Heart left ventricle (tissue), 16 donors: ENCODE measurements around the gene TMEM126B. TPM values are rescaled to one million over a fixed set of nuclear protein-coding genes. Genes with fewer than 3 reads are reported as not detected.

Source experiments
- ATAC-seq, 4 donors: fragments of 200-7000 bp; cut with Tn5 transposase; one replicate each; pipeline ENCODE4 v1.9.1; 2020 to 2022; ENCODE audit warnings: moderate library complexity in 4 of 4, mild to moderate bottlenecking in 3 of 4, moderate number of reproducible peaks in 1 of 4
- DNase-seq, 5 donors: peaks; one replicate each; pipeline ENCODE4 v3.0.0-alpha.2; 2020
- H3K27ac ChIP-seq, 12 donors: fragments of 200-600 bp; sonication (generic) in 4 of 12; one replicate each; pipeline versions ENCODE4 v1.5.0 to v1.8.0; 2016 to 2022; ENCODE audit warnings: mild to moderate bottlenecking in 2 of 12
- H3K27me3 ChIP-seq, 9 donors: fragments of 200-600 bp; sonication (generic) in 2 of 9; one replicate each; pipeline versions ENCODE4 v1.5.1 to v1.8.0; 2016 to 2022; ENCODE audit warnings: mild to moderate bottlenecking in 3 of 9
- H3K36me3 ChIP-seq, 9 donors: fragments of 200-600 bp; sonication (generic) in 2 of 9; one replicate each; pipeline versions ENCODE4 v1.5.0 to v1.8.0; 2018 to 2022; ENCODE audit warnings: mild to moderate bottlenecking in 2 of 9
- H3K4me1 ChIP-seq, 12 donors: fragments of 200-600 bp; sonication (generic) in 4 of 12; one replicate each; pipeline versions ENCODE4 v1.5.0 to v1.8.0; 2016 to 2022; ENCODE audit warnings: mild to moderate bottlenecking in 3 of 12
- H3K4me3 ChIP-seq, 12 donors: fragments of 200-600 bp; sonication (generic) in 4 of 12; one replicate each; pipeline versions ENCODE4 v1.5.0 to v1.8.0; 2017 to 2022; ENCODE audit warnings: mild to moderate bottlenecking in 9 of 12, moderate library complexity in 4 of 12
- H3K9me3 ChIP-seq, 12 donors: fragments of 200-600 bp; sonication (generic) in 4 of 12; one replicate each; pipeline versions ENCODE4 v1.5.0 to v1.8.0; 2016 to 2022; ENCODE audit warnings: mild to moderate bottlenecking in 1 of 12
- POLR2A ChIP-seq, 2 donors: fragments of 450-650 bp; IDR thresholded peaks; one replicate each; pipeline ENCODE4 v1.6.1; 2017; ENCODE audit warnings: antibody characterized with exemption in 2 of 2, mild to moderate bottlenecking in 2 of 2, moderate library complexity in 2 of 2
- WGBS, 4 donors: extraction: QIAGEN DNeasy Blood & Tissue Kit in 2 of 4; methylation state at CpG; one replicate each; pipeline versions ENCODE4 v1.1.5 to v1.1.7; 2013 to 2018; 5-methylcytosine and 5-hydroxymethylcytosine counted together
- intact Hi-C, 10 donors: fragments of 100-400 bp; cut with DNase I; formaldehyde crosslinking; loops; one replicate each; pipeline versions ENCODE4 v1.11.1 to v1.14.2; 2022
- polyA plus RNA-seq, 2 donors: library from polyadenylated mRNA; stranded (reverse); fragments of 200-250 nt; gene quantifications; one replicate each; pipeline ENCODE4 v1.2.3, GENCODE V29; 2013
- total RNA-seq, 9 donors: library from RNA; depleted of rRNA in 2 of 9; stranded (reverse); fragments of >200 nt in 2 of 9; fragmentation: NEBNext Ultra II Directional in 3 of 9; extraction: Animal tissue kit (Norgen Biotek cat#: 25700) in 3 of 9; gene quantifications; one replicate each; pipeline versions ENCODE4 v1.1.0 to v1.2.4, GENCODE V29; 2016 to 2023
- TF ChIP-seq, protein P1 (sequence below), 12 donors: fragments of 200-600 bp; sonication (generic) in 4 of 12; IDR thresholded peaks; one replicate each; pipeline versions ENCODE4 v1.5.0 to v1.8.0; 2018 to 2022; ENCODE audit warnings: antibody characterized with exemption in 12 of 12, mild to moderate bottlenecking in 5 of 12
- donor health status: ischemic (EF 13 %, LVEDD 7.1; RV severe dilation, severe dysfunction).
- donor health status: healthy with polysubstance abuse.
- donor health status: DM: no; HTN: yes; CAD: no.
- donor health status: DM: no; HTN: no; CAD: no.
- donor health status: ischemic (EF 25% LVEDD 6.9; RV normal size, moderate dysfunction).
- donor health status: ischemic (EF 25% LVEDD 5.7; RV mildly dilated, moderate dysfunction).
- donor health status: healthy.
- donor health status: DM: yes; HTN: yes; CAD: no.
- donor health status: ischemic (EF 35%, LVEDD 5.7; RV mildly dilated, moderate dysfunction).
- donor health status: nonischemic (EF 11% LVEDD 7.7; RV severe dilation, severe dysfunction).
- donor health status: DM: yes; HTN: yes; CAD: no.
- donor health status: PGD.
- donor health status: ischemic (EF 29% LVEDD 5.4; RV normal size, mild dysfunction).
- donor health status: nonischemic (EF 23%, LVEDD 6.1; RV moderate dilation, normal function).

Gene TMEM126B
- total and polyA plus RNA-seq, 11 donors: 42.7 to 129 (median 52.4) TPM

DNA sequence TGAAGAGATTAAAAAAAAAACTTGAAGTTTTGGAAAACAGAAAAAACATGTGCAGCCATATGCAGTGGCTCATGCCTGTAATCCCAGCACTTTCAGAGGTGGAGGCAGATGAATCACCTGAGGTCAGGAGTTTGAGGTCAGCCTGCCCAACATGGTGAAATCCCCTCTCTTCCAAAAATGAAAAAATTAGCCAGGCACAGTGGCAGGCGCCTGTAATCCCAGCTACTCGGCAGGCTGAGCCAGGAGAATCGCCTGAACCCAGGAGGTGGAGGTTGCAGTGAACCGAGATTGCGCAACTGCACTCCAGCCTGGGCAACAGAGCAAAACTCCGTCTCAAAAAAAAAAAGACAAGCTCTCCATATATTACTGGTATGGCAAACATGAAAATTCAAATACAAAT lies 8.9 kb upstream of the TMEM126B start:
- Histone ChIP-seq H3K27ac (no peak overlapping the region), H3K9me3 (no peaks in the 10 kb centered on the region), H3K27me3 (no peaks in the 10 kb centered on the region), H3K4me1 (no peaks in the 10 kb centered on the region), H3K4me3 (no peak overlapping the region), H3K36me3 (peaks cover 0 to 6% (median 0%) of the 10 kb centered on the region in 9 donors)
- no peak for ATAC-seq
- intact Hi-C loops: no loop called here
- WGBS, 4 donors: 72 to 86% (median 79%) methylated on average over 6 of the region's 6 CpGs
- no peak for DNase-seq
- TF ChIP-seq, protein P1, sequence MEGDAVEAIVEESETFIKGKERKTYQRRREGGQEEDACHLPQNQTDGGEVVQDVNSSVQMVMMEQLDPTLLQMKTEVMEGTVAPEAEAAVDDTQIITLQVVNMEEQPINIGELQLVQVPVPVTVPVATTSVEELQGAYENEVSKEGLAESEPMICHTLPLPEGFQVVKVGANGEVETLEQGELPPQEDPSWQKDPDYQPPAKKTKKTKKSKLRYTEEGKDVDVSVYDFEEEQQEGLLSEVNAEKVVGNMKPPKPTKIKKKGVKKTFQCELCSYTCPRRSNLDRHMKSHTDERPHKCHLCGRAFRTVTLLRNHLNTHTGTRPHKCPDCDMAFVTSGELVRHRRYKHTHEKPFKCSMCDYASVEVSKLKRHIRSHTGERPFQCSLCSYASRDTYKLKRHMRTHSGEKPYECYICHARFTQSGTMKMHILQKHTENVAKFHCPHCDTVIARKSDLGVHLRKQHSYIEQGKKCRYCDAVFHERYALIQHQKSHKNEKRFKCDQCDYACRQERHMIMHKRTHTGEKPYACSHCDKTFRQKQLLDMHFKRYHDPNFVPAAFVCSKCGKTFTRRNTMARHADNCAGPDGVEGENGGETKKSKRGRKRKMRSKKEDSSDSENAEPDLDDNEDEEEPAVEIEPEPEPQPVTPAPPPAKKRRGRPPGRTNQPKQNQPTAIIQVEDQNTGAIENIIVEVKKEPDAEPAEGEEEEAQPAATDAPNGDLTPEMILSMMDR (IDR thresholded peaks at IDR 0.05): no peak
- no peak for TF ChIP-seq POLR2A (IDR thresholded peaks at IDR 0.05)

DNA sequence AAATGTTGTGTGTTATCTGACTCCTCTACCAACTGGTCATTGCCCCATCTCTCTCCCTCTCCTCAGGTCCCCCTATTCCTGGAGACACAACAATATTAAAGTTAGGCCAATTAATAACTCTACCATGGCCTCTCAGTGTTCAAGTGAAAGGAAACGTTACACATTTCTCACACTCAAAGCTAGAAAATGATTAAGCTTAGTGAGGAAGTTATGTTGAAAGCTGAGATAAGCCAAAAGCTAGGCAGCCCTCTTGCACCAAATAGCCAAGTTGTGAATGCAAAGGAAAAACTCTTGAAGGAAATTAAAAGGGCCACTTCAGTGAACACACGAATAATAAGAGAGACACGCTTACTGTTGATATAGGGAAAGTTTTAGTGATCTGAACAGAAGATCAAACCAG lies 8.1 kb upstream of the TMEM126B start:
- H3K9me3 ChIP-seq: no peaks in the 10 kb centered on the region
- 58 to 71% (median 66%) methylated on average over 3 of the region's 3 CpGs for WGBS, 4 donors
- peaks cover 0 to 6% (median 0%) of the 10 kb centered on the region in 9 donors for H3K36me3 ChIP-seq
- H3K27ac ChIP-seq: no peak overlapping the region
- TF ChIP-seq, protein P1 (IDR thresholded peaks at IDR 0.05): no peak
- no peak for TF ChIP-seq POLR2A (IDR thresholded peaks at IDR 0.05)
- intact Hi-C loops: no loop called here
- no peaks in the 10 kb centered on the region for H3K27me3 ChIP-seq
- peaks cover 0 to 6% (median 0%) of the 10 kb centered on the region in 12 donors for H3K4me1 ChIP-seq
- DNase-seq (no peak), ATAC-seq (no peak)
- H3K4me3 ChIP-seq: no peak overlapping the region

DNA sequence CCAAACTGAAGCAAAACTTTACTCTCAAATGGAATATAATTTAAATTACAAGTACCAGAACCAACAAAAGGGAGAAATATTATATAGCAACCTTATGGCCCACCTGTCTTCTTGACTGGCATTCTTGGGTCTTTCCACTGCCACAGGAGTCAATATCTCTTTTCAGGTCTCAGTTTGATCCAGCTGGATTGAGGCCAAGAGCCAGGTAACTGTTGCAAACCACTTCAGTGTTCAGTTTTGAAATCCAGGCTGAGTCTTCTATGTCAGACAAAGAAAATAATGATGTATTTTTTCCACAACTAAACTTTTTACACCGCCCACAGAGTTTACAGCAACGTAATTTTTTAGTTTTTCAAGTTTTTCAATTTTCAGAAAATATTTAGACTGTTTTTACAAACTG lies 1.9 kb upstream of the TMEM126B start:
- DNase-seq: no peak
- peak overlapping the region; percentile 22 to 83 (median 77) for H3K4me3 ChIP-seq
- intact Hi-C loops: loop anchor here in 7 of 10 donors (5.0 kb wide), 2 partner anchors 36 to 621 kb away; no protein-coding TSS in a partner anchor
- no peaks in the 10 kb centered on the region for H3K27me3 ChIP-seq
- peak overlapping the region in 11 of 12 donors; percentile 76 to 96 (median 89) for H3K27ac ChIP-seq
- ATAC-seq: no peak
- WGBS, 4 donors: 42 to 52% (median 47%) methylated on average over 2 of the region's 2 CpGs
- H3K4me1 ChIP-seq: peaks cover 0 to 34% (median 15%) of the 10 kb centered on the region in 12 donors
- TF ChIP-seq, protein P1 (IDR thresholded peaks at IDR 0.05): no peak
- no peak for TF ChIP-seq POLR2A (IDR thresholded peaks at IDR 0.05)
- H3K36me3 ChIP-seq: peaks cover 0 to 15% (median 6%) of the 10 kb centered on the region in 9 donors
- H3K9me3 ChIP-seq: no peaks in the 10 kb centered on the region

DNA sequence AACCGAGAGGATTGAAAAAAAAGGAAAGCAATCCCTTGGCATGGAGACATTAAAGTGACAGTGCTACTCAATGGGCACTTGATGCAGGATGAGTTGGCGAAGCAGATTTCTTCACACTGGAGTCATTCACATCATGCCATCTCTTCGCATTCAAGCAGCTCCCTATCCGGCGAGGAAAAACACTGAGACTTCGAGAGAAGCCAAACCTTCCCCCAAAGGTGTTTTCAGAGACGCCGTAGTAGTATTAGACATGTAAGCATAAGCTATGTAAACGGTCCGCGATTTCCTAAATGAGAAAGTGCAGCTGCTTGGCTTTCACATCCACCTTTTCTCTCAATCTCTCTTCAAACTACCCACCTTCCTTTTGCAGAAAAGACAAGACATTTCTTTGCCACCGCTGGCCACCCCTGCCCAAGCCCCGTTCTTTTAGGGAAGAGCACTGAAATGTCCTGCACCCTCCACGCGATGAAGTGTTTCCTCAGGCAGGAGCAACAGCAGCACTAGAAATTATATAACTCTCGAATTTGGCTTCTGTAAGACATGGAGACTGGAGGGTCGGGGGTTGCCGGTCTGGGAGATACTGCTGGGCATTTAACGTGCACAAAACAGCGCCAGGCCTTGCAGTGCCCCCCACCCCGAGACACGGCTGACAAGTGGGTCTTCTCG lies 928 bp upstream of the TMEM126B start, which contains the start of gene DLG2:
Gene DLG2 (minus strand): TSS at position 13 of the 666 bp plus-strand sequence.
- DNase-seq: peak in 1 of 5 donors; percentile 64
- peaks cover 0 to 22% (median 14%) of the 10 kb centered on the region in 9 donors for H3K36me3 ChIP-seq
- peak; percentile 1 to 35 (median 14) for ATAC-seq
- H3K27me3 ChIP-seq: no peaks in the 10 kb centered on the region
- H3K27ac ChIP-seq: peak within 1 kb of the TSS; percentile 76 to 96 (median 90)
- H3K9me3 ChIP-seq: no peaks in the 10 kb centered on the region
- WGBS, 4 donors: 0 to 1% (median 1%) methylated on average over 23 of the region's 23 CpGs
- H3K4me1 ChIP-seq: peaks cover 0 to 34% (median 15%) of the 10 kb centered on the region in 12 donors
- TF ChIP-seq, protein P1 (IDR thresholded peaks at IDR 0.05): no peak
- no peak for TF ChIP-seq POLR2A (IDR thresholded peaks at IDR 0.05)
- intact Hi-C loops: loop anchor here in 7 of 10 donors (5.0 kb wide), 2 partner anchors 35 to 620 kb away; no protein-coding TSS in a partner anchor
- peak within 1 kb of the TSS; percentile 22 to 83 (median 77) for H3K4me3 ChIP-seq
